Measurements from ENCODE around the gene SORCS1.

The SORCS1 gene

GRCh38 chr10:106873770-106874603 is 290.5 kb downstream of the SORCS1 start:
- no peak for DNase-seq

DNA sequence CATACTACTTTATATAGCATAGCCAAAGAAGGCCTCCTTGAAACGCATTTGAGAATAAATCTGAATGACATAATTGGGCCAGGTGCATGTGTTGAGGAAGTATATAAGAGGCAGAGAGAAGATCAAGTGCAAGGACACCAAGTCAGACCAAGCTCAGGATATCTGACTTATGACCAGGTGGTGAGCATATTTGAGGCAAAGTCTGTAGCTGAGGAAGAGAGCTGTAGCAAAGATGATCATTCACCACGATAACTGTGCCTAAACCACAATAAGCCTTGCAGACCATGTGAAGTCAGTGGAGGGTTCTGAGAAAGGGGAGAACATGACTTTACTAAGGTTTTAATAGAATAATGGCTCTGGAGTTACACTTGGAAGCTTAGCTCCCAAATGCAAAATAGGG is 292.3 kb downstream of the SORCS1 start:
- no peak for DNase-seq

GRCh38 chr10:106866244-106866845 is 298.2 kb downstream of the SORCS1 start:
- no peak for DNase-seq

- no peak for DNase-seq
Observed at GRCh38 chr10:106864031-106864430, 300.5 kb downstream of the SORCS1 start.

DNA sequence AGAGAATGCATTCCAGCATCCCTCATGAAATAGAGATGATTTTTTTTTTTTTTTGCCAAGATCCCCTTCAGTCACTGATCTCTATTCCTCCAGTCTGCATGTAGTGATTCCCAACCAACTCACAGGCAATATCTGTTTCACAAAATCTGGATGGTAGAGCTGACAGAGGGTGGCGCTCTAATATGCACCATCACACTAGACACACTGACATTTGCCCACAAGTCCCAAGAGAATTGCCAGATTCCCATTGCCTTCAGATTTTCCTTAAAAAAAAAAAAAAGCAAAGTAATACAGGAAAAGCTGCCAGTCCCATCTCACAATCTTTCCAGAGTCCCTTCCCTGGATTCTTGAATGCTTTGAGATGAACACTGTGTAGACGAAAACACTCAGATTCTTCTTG is 301.0 kb downstream of the SORCS1 start:
- DNase-seq = no peak

- no peak for DNase-seq
Observed at GRCh38 chr10:106859892-106860652, 304.4 kb downstream of the SORCS1 start.

DNA sequence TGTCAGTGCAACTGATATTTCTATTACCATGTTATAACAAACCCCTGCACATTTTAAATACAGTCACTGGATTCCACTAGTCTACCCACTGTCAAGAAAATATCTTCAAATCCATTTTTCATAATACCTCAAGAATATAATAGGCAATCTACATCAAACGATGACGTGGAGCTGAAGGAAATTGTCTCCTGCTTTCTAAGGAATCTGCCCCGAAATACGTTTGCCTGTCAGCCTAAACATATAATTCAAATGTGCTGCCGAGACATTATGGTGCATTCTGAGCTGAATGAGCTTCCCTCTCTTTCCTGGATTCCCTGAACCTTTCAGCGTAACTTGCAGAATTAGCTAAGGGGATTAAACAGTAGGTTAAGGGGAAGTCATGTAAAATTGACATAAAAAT is 306.8 kb downstream of the SORCS1 start:
- DNase-seq = no peak

DNA sequence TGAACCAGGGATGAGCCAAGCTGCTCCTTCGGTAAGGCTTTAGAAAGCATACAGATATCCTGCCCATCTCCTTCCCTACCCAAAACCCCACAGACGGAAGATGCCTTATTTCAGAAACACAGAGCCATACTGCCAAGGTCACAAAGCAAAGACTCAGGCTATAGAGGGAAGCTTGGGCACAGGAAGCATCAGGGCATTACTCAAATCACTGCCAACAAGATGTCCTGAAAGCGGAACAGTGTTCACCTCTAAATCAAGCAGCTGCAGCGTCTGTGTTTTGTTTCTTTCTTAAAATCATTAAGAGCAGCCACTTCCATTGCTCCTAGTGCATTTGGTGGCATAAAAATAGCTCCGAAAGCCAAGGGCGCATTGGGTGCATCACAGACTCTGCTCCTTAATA is 307.3 kb downstream of the SORCS1 start:
- no peak for DNase-seq

DNA sequence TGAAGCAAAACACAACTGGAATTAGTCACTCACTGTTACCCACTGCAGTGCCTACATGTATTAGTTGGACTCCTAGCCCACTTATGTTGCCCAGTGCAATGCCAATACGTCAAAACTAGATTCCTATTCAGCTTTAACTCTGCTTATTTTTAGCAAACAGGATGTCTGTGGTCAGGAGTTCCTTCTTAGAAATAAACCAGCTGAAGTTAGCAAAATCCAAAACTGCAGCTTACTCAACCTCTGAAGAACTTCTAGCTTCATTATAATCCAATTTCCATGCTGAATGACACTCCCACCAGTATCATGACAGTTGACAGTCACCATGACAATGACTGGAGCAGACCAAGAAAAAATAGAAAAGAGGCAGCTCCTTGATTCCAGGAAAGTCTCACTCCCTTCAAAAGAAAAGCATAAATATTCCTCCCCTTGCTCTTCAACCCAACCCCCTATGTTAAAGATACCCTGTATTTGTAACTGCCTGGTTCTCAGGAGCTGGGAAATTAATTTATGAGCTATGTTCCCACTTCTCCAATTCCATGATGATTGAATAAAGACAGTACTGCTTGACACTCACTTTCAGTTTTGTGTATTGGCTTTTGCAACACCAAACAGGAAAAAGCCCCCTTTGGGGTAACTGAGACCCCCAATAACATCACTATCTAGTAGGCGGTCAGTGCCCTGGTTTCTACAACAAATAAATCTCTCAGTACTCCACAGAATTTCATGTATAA is 327.4 kb downstream of the SORCS1 start:
- no peak for DNase-seq

- no peak for DNase-seq
Observed at GRCh38 chr10:106832846-106833245, 331.7 kb downstream of the SORCS1 start.

DNA sequence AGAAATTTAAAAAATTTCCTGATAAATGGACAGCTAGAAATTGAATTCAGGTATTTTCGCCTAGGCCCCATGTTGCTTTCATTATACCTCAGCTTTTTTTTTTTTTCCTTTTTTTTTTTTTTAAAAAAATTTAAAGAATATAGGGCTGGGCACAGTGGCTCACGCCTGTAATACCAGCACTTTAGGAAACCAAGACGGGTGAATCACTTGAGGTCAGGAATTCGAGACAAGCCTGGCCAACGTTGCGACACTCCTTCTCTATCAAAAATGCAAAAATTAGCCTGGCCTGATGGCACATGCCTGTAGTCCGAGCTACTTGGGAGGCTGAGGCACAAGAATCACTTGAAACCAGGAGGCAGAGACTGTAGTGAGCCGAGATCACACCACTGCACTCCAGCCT is 334.0 kb downstream of the SORCS1 start:
- DNase-seq = no peak

- DNase-seq = no peak
Observed at GRCh38 chr10:106830006-106830405, 334.5 kb downstream of the SORCS1 start.

- no peak for DNase-seq
Observed at GRCh38 chr10:106826716-106827115, 337.8 kb downstream of the SORCS1 start.

- DNase-seq = no peak
Observed at GRCh38 chr10:106825576-106826364, 338.7 kb downstream of the SORCS1 start.

DNA sequence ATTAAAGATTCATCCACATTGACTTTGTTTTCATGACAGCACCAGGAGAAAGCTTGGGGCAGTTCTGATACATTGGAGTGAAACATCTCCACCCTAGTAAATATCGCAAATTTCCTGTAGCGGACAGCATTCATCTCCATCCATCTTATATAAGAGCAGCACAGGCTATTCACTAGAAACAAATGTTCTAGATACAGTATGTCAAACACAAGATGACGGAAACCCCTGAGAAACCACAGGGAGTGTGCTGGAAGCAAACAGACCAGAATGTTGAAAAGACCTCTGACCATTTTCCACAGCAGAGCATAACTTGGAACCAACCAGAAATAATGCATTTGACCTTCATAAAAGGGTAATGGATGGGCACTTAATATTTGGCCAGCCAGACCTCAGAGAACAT is 343.9 kb downstream of the SORCS1 start:
- DNase-seq = no peak

- no peak for DNase-seq
Observed at GRCh38 chr10:106819490-106819889, 345.0 kb downstream of the SORCS1 start.

DNA sequence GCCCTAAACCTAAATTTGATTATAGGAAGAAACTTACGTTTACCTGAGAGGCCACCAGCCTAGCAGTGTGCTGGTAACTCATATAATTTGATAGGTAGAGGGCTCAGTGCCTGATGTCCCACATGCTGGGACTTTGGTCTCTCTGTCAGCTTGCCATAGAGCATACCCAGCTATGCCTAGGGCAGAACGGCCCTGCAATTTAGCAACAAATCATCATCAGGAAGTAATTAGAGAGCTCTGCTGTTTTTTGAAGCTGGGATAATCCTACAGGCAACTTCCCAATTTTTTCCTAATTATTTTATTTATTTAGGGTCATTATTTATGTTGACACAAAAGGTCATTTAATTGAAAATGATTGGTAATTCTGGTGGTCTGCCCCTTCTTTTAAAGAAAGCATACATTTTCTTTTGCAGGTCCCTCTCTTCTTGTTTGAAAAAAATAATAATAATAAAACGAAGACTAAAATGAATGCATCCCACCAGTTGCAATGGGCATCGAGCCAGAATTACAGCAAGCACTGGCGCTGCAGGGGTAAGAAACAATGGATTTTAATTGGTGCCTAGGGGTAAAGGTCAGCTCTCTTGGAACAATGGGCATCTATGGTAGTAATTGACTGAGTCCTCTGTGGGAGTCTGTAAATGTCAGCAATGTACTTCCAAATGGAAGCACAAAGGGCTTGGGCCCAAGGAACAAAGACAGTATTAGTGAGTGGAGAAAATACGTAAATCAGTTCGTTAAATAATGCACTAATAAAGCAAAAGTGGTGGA is 348.0 kb downstream of the SORCS1 start:
- DNase-seq = no peak

DNA sequence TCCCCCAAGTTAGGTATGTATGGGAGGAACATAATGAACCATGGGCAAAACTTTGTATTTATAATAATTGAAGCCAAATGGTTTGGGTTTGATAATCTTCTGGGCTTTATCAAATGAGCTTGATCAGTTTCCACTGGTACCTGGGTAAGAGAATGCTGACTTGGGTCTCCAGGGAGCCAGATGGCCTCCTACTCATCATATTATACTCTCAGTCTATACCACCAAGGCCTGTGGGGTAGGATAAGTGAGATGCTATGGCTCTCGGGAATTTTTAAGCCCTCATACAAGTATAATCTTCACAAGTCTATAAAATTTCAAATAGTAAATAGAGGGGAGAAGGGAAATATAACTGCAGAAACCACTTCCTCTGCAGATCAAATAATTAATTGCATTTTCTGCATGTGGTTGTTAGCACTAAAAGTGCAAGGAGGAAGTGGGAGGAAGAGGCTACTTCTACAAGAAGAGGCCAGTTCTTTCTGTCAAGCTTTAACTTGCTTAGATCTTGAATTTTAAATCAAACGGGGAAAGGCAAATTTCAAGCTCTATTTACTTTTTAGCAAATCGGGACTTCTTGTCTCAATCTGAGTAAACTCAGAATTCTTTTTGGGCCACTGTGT is 349.0 kb downstream of the SORCS1 start:
- no peak for DNase-seq

DNA sequence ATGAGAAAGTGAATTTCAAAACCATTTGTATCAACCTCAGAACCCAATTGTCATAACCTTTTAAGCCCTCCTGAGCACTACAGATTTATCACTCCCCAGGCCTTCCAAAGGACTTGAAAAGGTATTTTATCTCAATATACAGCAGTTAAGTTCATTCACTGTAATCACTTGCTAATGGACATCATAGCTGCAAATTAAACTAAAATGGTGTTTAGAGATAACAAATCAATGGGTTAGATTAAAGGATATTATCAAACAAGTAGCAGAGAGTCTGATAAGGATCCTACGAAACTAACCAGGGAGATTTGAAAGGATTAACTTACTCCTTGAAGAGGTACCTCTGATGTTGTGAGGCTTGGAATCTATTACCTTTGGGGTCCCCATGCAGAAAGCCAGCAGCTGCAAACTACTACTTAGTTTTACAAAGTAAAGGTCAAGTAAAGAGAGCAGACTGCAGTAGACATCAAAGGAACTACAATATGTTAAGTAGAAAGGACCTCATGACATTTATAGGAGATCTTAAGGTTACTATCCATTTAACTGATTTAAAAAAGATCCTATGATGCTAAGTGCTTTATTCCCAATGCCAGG is 359.4 kb downstream of the SORCS1 start:
- no peak for DNase-seq

DNA sequence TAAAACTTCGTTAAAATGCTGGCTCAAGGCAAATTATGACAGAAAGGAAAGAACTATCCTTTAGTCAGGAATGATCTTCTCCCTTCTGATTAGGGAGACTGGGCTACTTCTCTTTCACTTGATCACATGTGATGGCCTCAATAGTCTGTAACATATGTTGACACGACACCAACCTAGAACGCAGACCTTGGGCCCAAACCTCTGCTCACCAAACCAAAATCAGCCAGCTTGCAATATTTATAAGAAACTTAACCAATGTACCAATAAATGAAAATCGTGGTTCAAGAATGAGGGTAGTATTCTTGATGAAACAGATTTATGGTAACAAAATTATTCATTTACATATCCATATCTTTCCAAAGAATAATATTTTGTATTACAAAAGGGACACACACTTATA is 361.6 kb downstream of the SORCS1 start:
- no peak for DNase-seq

DNA sequence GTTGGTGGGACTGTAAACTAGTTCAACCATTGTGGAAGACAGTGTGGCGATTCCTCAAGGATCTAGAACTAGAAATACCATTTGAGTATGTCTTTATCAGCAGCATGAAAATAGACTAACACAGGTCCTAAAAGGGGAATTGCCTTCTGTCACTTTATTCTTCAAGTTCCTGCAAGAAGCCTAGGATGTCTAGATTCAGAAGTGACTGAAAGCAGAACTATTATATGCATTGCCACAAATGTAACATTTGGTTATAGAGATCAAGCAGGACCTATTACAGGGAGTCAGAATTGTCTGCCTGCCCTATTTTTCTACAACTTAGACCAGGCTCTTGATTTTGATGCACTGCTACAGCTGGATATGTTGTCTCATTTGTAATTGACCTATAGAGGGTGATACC is 364.7 kb downstream of the SORCS1 start:
- no peak for DNase-seq
